Activated naive CD8-positive, alpha-beta T cell treated with anti-CD3 and anti-CD28 coated beads, Interleukin-2, amount 10 ng/mL, durations not matched to agents 7 days and 5 days (primary cell): ENCODE measurements around the gene BST1. TPM values are rescaled to one million over a fixed set of nuclear protein-coding genes. Genes with fewer than 3 reads are reported as not detected.
A peak's percentile ranks its signal among the peaks of the same experiment; 100 is the strongest.

Experiments used
- ATAC-seq: fragments of 150-1000 bp; cut with Tn5 transposase; one replicate; pipeline ENCODE4 v1.10.0; 2021; ENCODE audit warnings: low read depth, moderate library complexity
- POLR2A ChIA-PET: fragments of 350-600 bp; sonication (Branson Sonifier 250); formaldehyde crosslinking; loops from one replicate; lab custom pipeline; 2021; ENCODE audit warnings: antibody characterized with exemption; lab: Charles Lee
- DNase-seq: peaks from one replicate; pipeline ENCODE4 v3.0.0; 2021
- H3K27ac Mint-ChIP-seq: one replicate; pipeline ENCODE4 v1.8.0; 2022; ENCODE audit warnings: mild to moderate bottlenecking, mixed read lengths
- H3K27me3 Mint-ChIP-seq: one replicate; pipeline ENCODE4 v1.8.0; 2022; ENCODE audit warnings: mild to moderate bottlenecking, moderate library complexity, mixed read lengths
- H3K36me3 Mint-ChIP-seq: one replicate; pipeline ENCODE4 v1.8.0; 2021; ENCODE audit warnings: mild to moderate bottlenecking, mixed read lengths
- H3K4me1 Mint-ChIP-seq: one replicate; pipeline ENCODE4 v1.8.0; 2021; ENCODE audit warnings: mixed read lengths
- H3K4me3 Mint-ChIP-seq: one replicate; pipeline ENCODE4 v1.8.0; 2022; ENCODE audit warnings: mild to moderate bottlenecking, moderate library complexity, mixed read lengths
- H3K9me3 Mint-ChIP-seq: one replicate; pipeline ENCODE4 v1.8.0; 2021; ENCODE audit warnings: mixed read lengths
- total RNA-seq, 2 experiments: library from RNA; stranded (reverse); gene quantifications; one replicate each; pipeline ENCODE4 v1.2.3, GENCODE V29; 2021

BST1 gene, protein sequence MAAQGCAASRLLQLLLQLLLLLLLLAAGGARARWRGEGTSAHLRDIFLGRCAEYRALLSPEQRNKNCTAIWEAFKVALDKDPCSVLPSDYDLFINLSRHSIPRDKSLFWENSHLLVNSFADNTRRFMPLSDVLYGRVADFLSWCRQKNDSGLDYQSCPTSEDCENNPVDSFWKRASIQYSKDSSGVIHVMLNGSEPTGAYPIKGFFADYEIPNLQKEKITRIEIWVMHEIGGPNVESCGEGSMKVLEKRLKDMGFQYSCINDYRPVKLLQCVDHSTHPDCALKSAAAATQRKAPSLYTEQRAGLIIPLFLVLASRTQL
- total RNA-seq: under 1 TPM; 0.78 to 0.91 TPM

DNA sequence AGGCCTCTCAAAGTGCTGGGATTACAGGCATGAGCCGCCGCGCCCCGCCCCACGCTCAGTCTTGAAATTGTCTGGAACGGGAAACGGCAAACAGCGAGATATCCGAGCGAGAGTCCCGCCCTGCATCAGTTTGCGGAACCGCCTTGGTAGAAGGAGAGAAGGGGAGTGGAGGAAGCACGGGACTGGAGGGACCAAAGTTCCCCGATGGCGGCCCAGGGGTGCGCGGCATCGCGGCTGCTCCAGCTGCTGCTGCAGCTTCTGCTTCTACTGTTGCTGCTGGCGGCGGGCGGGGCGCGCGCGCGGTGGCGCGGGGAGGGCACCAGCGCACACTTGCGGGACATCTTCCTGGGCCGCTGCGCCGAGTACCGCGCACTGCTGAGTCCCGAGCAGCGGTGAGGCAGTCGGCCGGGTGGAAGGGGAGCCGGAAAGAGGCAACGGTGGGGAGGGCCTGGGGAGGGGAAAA, at the start of gene BST1:
Gene BST1, plus strand, starts transcription at position 125 of the 463 bp plus-strand sequence. Its CDS starts 80 bp downstream, at position 205.
- Mint-ChIP-seq H3K9me3 (no peaks in the 10 kb centered on the region), H3K27me3 (peaks cover 27% of the 10 kb centered on the region), H3K27ac (peak within 1 kb of the TSS; percentile 62), H3K4me3 (peak within 1 kb of the TSS; percentile 93), H3K36me3 (no peaks in the 10 kb centered on the region), H3K4me1 (peaks cover 14% of the 10 kb centered on the region)
- peak; percentile 85 for ATAC-seq
- POLR2A ChIA-PET: interaction anchor here (0.6 to 1.2 kb wide), 4 partner anchors 21 to 1845 kb away, joined by 3 to 6 read pairs (median 4); partner anchors contain the start of gene FAM200B
- peak; percentile 72 for DNase-seq

DNA sequence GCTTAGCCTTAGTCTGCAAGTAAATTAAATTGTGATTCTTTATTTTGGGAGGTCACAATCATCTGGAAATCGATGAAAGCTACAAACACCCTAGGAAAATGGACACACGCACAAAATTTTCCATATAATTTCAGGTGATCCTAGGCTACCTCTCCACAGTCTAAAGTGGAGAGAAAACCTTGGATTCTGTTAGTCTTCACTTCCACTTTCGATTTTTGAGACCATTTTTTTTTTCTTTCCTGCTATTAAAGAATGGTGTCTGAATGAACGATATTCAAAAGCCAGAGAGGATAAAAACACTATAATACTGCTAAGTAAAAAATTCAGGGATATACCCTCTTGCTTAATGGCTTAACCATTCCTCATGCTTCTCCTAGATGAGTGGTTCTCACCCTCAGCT, 49.4 kb upstream of the BST1 start:
- ATAC-seq: no peak
- POLR2A ChIA-PET: interaction anchor here (1.0 to 5.0 kb wide), 5 partner anchors 22 to 652 kb away, joined by 3 to 39 read pairs (median 3); partner anchors contain the start of genes CPEB2, FAM200B and TAPT1
- Mint-ChIP-seq H3K9me3 (no peaks in the 10 kb centered on the region), H3K27me3 (no peaks in the 10 kb centered on the region), H3K36me3 (peaks cover 9% of the 10 kb centered on the region), H3K4me1 (peaks cover 42% of the 10 kb centered on the region), H3K4me3 (peak overlapping the region; percentile 99), H3K27ac (peak overlapping the region; percentile 99)
- no peak for DNase-seq

DNA sequence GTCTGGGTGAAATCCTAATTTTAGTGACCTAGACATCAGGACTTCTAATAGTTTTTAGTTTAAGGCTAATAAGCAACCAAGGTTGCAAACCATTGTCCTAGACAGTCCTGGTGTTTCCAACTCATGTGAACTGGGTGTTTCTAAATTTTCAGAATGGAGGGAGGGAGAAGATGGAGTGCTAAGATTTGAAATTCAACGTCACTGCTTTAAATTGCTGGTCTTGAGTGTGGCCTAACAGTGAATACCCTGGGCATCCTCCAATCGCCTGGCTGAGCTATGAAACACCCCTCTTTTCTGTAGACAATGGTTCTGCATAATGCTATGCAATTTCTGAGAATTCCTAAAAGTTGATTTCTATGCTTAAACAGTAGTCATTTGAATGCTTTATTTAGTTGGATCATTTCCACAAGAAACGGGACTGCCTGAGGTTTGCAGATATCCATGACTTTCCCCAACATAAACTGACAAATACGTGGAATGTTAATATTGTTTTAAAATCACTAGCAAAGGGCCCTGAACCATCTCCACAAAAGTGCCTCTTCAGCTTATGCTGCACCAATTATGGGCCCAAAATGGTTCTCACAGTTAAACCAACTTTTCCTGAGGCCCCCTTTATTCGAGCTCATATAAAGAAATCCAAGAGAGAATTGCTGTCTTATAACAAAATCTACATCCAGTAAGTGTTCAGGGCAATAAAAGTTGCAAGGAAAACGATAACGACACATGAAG, 48.8 kb upstream of the BST1 start:
- Mint-ChIP-seq H3K27ac (peak overlapping the region; percentile 99), H3K4me1 (peaks cover 38% of the 10 kb centered on the region), H3K27me3 (no peaks in the 10 kb centered on the region), H3K36me3 (peaks cover 8% of the 10 kb centered on the region), H3K4me3 (peak overlapping the region; percentile 99), H3K9me3 (no peaks in the 10 kb centered on the region)
- no peak for ATAC-seq
- DNase-seq: no peak
- POLR2A ChIA-PET: interaction anchor here (1.0 to 5.0 kb wide), 9 partner anchors 19 to 653 kb away, joined by 3 to 39 read pairs (median 5); partner anchors contain the start of genes BST1, CPEB2, FAM200B and TAPT1

DNA sequence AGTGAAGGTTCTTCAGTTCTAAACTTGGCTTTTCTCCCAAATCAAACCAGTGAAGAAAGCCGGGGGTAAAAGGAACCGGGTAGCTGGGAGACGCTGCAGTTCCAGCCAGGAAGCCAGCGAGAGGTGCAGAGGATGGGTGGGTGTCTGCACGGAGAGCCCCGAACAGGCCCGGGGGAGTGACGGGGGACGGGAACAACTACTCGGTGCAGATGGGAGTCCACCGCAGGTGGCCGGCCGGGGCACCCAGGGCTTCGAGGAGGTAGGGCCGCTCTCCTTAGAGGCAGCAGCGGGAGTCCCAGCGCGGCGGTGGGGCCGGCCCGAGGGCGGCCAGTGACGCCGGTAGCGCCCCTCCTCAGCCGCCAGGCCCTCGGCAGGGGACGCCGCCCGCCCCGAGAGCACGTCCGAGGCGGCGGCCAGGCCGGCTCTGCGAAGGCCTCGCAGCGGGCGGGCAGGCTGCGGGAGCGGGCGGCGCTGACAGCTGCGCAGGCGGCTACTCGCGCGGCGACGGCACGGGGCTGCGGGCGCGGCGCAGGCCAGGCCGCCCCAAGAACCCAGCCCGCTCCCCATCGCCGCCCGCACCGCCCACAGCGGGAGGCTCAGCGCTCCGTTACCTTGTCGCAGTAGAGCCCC, 48.2 kb upstream of the BST1 start:
- no peaks in the 10 kb centered on the region for H3K9me3 Mint-ChIP-seq
- peak overlapping the region; percentile 99 for H3K4me3 Mint-ChIP-seq
- ATAC-seq: peak; percentile 63
- H3K27ac Mint-ChIP-seq: peak overlapping the region; percentile 99
- POLR2A ChIA-PET: interaction anchor here (0.6 to 5.0 kb wide), 13 partner anchors 10 to 653 kb away, joined by 3 to 39 read pairs (median 3); partner anchors contain the start of genes BST1, CPEB2, FAM200B and TAPT1
- peaks cover 8% of the 10 kb centered on the region for H3K36me3 Mint-ChIP-seq
- no peak for DNase-seq
- peaks cover 35% of the 10 kb centered on the region for H3K4me1 Mint-ChIP-seq
- H3K27me3 Mint-ChIP-seq: no peaks in the 10 kb centered on the region

DNA sequence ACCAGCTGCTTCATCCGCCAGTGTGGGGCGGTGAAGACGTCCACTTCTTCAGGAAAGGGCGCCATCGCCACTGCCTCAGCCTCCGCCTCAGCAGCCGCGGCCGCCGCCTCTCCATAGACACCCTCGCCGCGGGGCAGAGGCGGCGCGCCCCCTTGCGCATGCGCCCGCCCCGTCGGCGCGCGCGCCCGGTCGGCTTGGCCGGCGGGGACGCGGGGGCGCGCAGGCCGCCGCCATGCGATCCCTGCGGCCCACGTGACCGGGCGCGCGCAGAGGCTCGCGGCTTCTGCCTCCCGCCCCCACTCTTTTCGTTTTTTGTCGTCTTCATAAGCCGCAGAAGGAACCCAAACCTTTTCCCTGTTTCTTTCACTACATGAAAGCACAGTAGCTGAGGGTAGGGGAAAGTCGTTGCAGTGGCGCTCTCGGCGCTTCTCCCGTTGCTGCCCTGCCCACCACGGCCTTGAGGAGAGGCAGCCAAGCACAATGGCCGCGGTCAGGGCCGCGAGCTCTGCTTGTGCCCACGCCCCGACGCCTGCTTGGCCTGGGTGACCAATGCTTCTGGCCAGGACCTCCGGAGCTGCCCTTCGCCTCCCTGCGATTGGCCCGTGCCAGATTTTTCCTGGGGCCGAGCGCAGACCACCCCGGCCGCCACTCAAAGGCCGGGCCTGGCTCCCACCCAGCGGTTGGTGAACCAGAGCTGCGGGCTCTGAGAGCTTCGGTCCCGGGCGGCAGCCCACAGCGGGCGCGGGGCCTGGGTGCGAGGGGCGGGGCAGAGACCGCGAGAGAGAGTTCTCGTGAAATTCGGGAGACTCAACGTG, 47.4 kb upstream of the BST1 start, which contains the start of gene FBXL5:
Gene FBXL5, minus strand, starts transcription at position 135 of the 815 bp plus-strand sequence. Its CDS starts 70 bp downstream, at position 65.
- POLR2A ChIA-PET: interaction anchor here (0.6 to 5.0 kb wide), 9 partner anchors 10 to 652 kb away, joined by 3 to 39 read pairs (median 6); partner anchors contain the start of genes CPEB2 and FAM200B
- H3K4me3 Mint-ChIP-seq: peak within 1 kb of the TSS; percentile 99
- H3K4me1 Mint-ChIP-seq: peaks cover 29% of the 10 kb centered on the region
- H3K27ac Mint-ChIP-seq: peak within 1 kb of the TSS; percentile 99
- H3K9me3 Mint-ChIP-seq: no peaks in the 10 kb centered on the region
- DNase-seq (peak; percentile 95), ATAC-seq (peak; percentile 82)
- H3K36me3 Mint-ChIP-seq: peaks cover 8% of the 10 kb centered on the region
- no peaks in the 10 kb centered on the region for H3K27me3 Mint-ChIP-seq

DNA sequence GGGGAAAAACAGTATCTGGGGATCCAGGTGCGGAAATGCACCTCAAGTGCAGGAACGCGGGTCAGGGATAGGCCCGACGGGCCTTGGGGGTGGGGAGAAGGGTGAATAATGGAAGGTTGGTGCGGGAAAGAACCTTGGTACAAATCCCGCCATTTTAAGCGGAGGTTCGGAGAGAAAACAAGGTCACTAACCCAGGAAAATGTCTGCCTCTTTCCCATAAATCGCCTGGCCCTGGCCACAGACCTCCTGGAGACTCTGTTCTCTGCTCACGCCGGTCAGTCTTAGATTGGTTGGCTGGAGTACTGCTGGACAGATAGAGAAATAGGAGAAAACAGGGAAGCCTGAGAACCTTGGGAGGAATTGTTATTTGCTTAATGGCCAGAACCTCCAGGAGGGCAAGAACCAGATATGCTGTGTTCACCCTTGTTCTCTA, 46.8 kb upstream of the BST1 start:
- POLR2A ChIA-PET: interaction anchor here (1.0 to 5.0 kb wide), 4 partner anchors 9 to 423 kb away, joined by 3 to 39 read pairs (median 11); partner anchors contain the start of gene FAM200B
- DNase-seq: no peak
- ATAC-seq: no peak
- H3K27ac Mint-ChIP-seq: peak overlapping the region; percentile 98
- H3K4me3 Mint-ChIP-seq: peak overlapping the region; percentile 91
- peaks cover 25% of the 10 kb centered on the region for H3K4me1 Mint-ChIP-seq
- H3K36me3 Mint-ChIP-seq: peaks cover 8% of the 10 kb centered on the region
- H3K27me3 Mint-ChIP-seq: no peaks in the 10 kb centered on the region
- no peaks in the 10 kb centered on the region for H3K9me3 Mint-ChIP-seq

DNA sequence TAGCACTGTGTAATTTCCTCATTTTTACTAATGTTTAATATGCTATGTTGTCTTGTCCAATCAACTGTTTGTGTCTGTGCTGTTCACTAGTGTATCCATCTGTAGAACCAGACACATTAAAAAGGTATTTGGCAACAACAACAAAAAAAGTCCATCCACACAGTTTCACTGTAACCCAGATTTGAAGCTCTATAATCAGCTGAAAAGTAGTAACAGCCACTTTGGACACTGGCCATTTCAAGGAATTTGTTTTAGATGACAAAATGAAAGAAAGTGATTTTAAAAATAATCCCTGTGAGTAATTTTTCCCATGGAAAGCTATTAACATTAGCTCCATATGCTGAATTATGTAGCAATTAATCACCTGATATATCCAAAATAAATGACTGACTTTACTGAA, 45.5 kb upstream of the BST1 start:
- Mint-ChIP-seq H3K4me3 (no peak overlapping the region), H3K27ac (no peak overlapping the region), H3K4me1 (peaks cover 15% of the 10 kb centered on the region), H3K9me3 (no peaks in the 10 kb centered on the region), H3K36me3 (peaks cover 8% of the 10 kb centered on the region), H3K27me3 (no peaks in the 10 kb centered on the region)
- ATAC-seq (no peak), DNase-seq (no peak)
- POLR2A ChIA-PET: no interaction called here

DNA sequence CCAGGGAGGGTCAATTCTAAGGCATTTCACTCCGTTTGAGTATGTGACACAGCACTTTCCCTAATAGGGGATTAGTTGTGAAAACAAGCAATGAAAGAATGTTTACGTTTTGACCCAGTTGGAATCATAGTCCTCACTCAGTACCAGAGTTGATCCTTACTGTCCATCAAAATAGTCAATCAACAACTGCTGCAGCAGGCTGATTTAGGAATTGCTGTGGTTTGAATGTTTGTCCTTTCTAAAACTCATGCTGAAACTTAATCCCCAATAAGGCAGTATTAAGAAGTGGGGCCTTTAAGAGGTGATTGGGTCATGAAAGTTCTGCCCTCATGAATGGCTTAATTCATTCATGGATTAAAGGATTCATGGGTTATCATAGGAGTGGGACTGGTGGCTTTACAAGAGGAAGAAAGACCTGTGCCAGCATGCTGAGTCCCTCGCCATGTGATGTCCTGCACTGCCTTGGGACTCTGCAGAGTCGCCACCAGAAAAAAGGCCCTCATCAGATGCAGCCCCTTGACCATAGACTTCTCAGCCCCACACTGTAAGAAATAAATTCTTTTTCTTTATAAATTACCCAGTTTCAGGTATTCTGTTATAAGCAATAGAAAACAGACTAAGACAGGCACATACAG, 44.6 kb upstream of the BST1 start:
- POLR2A ChIA-PET: no interaction called here
- Mint-ChIP-seq H3K4me1 (peaks cover 6% of the 10 kb centered on the region), H3K27ac (no peak overlapping the region), H3K27me3 (no peaks in the 10 kb centered on the region), H3K9me3 (no peaks in the 10 kb centered on the region), H3K36me3 (peaks cover 8% of the 10 kb centered on the region), H3K4me3 (no peak overlapping the region)
- DNase-seq (no peak), ATAC-seq (no peak)

DNA sequence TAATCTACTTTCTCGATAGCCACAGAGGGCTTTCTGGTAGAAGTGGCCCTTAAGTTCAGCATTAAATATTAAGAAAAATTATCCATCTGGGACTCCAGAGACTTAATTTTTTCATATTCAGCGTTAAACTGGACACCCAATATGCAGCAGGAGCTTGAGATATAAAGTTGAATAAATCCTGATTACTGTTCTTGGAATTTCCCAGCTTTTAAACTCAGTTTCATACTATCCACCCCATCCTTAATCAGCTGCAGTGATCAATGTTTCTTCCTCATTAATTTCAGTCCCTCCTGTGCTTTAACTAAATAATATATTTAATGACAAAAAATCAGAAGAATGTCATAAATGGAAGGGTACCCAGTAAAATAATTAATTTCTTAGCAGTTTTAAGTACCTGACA, 44.1 kb upstream of the BST1 start:
- H3K4me3 Mint-ChIP-seq: no peak overlapping the region

DNA sequence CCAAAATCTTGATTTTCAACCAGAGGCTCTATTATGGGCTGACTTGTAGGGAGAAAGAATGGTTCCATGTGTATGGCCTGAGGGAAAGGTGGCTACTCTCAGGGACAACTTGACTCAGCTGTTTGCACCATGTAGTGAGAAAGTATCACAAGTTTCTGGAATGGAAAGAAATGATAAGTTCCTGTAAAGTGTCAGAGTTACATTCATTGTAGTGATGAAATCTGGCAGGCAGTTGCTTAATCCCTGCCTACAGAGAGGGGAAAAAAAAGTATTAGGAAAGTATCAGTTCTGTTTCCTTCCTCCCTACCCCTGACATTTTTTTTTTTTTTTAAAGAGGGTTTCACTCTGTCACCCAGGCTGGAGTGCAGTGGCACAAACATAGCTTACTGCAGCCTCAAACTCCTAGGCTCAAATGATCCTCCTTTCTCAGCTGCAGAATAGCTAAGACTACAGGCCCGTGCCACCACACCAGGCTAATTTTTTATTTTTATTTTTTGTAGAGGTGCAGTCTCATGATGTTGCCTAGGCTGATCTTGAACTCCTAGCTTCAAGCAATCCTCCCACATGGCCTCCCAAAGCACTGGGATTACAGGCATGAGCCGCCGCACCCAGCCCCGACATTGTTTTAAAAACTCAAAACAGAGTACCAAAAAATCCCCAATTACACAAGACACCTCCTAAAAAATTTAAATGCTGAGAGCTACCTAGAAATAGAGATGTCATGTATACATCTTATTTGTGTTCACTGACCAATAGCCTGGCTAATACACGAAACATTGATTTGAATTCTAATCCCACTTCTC, 42.9 kb upstream of the BST1 start:
- H3K4me3 Mint-ChIP-seq: no peak overlapping the region
- H3K27ac Mint-ChIP-seq: no peak overlapping the region
- no peaks in the 10 kb centered on the region for H3K27me3 Mint-ChIP-seq
- ATAC-seq (no peak), DNase-seq (no peak)
- POLR2A ChIA-PET: no interaction called here
- no peaks in the 10 kb centered on the region for H3K9me3 Mint-ChIP-seq
- H3K36me3 Mint-ChIP-seq: peaks cover 15% of the 10 kb centered on the region
- H3K4me1 Mint-ChIP-seq: peaks cover 7% of the 10 kb centered on the region

More for the DNA sequence above, 44.1 kb upstream of the BST1 start:
- POLR2A ChIA-PET: no interaction called here
- no peak for ATAC-seq
- DNase-seq: no peak
- no peak overlapping the region for H3K27ac Mint-ChIP-seq
- peaks cover 10% of the 10 kb centered on the region for H3K36me3 Mint-ChIP-seq
- peaks cover 6% of the 10 kb centered on the region for H3K4me1 Mint-ChIP-seq
- no peaks in the 10 kb centered on the region for H3K27me3 Mint-ChIP-seq
- H3K9me3 Mint-ChIP-seq: no peaks in the 10 kb centered on the region

DNA sequence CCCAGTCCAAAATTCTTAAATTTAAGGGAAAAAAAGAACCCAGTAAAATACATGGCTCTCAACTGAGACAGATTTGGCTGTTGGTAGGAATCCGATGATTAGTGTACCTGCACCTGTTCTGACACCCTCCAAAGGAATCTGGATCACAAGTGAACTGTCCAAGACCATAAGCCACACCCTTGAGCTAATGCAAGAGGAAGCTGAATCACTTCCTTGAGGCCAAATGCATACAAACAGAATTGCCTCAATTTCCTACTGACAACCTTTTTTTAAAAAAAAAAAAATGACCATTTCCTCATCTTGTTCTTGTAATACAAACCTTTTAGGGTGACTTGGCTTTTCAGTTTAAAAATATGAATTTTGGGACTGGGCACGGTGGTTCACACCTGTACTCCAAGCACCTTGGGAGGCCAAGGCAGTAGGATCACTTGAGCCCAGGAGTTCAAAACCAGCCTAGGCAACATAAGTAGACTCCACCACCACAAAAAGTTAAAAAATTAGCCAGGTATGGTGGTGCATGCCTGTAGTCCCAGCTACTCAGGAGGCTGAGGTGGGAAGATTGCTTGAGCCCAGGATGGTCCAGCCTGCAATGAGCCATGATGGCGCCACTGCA, 37.0 kb upstream of the BST1 start:
- POLR2A ChIA-PET: interaction anchor here (3.6 kb wide), 1 partner anchor 10 kb away, joined by 17 read pairs; the partner anchor contains the start of gene FBXL5
- no peak for DNase-seq
- ATAC-seq: peak; percentile 54
- Mint-ChIP-seq H3K27ac (peak overlapping the region; percentile 63), H3K4me1 (peaks cover 19% of the 10 kb centered on the region), H3K9me3 (no peaks in the 10 kb centered on the region), H3K36me3 (peaks cover 36% of the 10 kb centered on the region), H3K27me3 (no peaks in the 10 kb centered on the region), H3K4me3 (peak overlapping the region; percentile 18)
